GM12878 (cell line): Measurements from ENCODE around the gene NMBR. TPM values are rescaled to one million over a fixed set of nuclear protein-coding genes. Genes with fewer than 3 reads are reported as not detected.

ENCODE experiments used
- ATAC-seq: fragments of 200-7000 bp; cut with Tn5 transposase; 3 replicates; pipeline ENCODE4 v1.9.1; 2020; ENCODE audit warnings: mild to moderate bottlenecking, moderate library complexity
- Bru-seq: library from RNA; stranded (reverse); fragments of 400-500 nt; gene quantifications from one replicate; lab custom pipeline; 2021; lab: Mats Ljungman, UMichigan
- BruChase-seq, 2 experiments: library from RNA; stranded (reverse); fragments of 400-500 nt; gene quantifications; one replicate each; lab custom pipeline; 2021; lab: Mats Ljungman, UMichigan
- BruUV-seq: library from RNA; stranded (reverse); fragments of 400-500 nt; replicated peaks from 2 replicates; lab custom pipeline; 2021; lab: Mats Ljungman, UMichigan
- CTCF ChIA-PET: fragments of 300-600 bp; sonication (Branson Sonifier 250); formaldehyde crosslinking; extraction: SDS; loops from one replicate; lab custom pipeline; 2021; ENCODE audit warnings: inconsistent platforms; lab: Yijun Ruan, JAX
- POLR2A ChIA-PET: fragments of 350-600 bp; formaldehyde crosslinking; extraction: SDS; loops from one replicate; lab custom pipeline; 2021; ENCODE audit warnings: inconsistent platforms; lab: Charles Lee
- RAD21 ChIA-PET: fragments of 300-600 bp; sonication (Branson Sonifier 250); formaldehyde crosslinking; loops from one replicate; lab custom pipeline; 2023; ENCODE audit warnings: antibody characterized with exemption; ENCODE audit not compliant: unreplicated experiment; lab: Charles Lee
- SMC1A ChIA-PET: fragments of 300-600 bp; sonication (Branson Sonifier 250); formaldehyde crosslinking; loops from one replicate; lab custom pipeline; 2023; ENCODE audit not compliant: unreplicated experiment, uncharacterized antibody; lab: Charles Lee
- DNase-seq: peaks from one replicate; pipeline ENCODE4 v3.0.0-alpha.2; 2011; ENCODE audit warnings: low read depth, low spot score
- FAIRE-seq: peaks from 3 replicates; lab custom pipeline; 2011; peaks lifted over from hg19 to GRCh38; lab: Jason Lieb, UNC
- H2AFZ ChIP-seq: 2 replicates; pipeline ENCODE4 v1.6.0; 2011; ENCODE audit warnings: low read depth, low read length, control low read depth; ENCODE audit not compliant: control insufficient read depth
- H3K27ac ChIP-seq: 2 replicates; pipeline ENCODE4 v1.5.1; 2011; ENCODE audit warnings: control low read depth; ENCODE audit not compliant: control insufficient read depth, insufficient read depth
- H3K27me3 ChIP-seq, 2 experiments: replicated peaks in 1 of 2; 2 replicates each; pipeline versions ENCODE4 v1.6.0 to v1.6.1; 2011; ENCODE audit warnings: low read length in 1 of 2; ENCODE audit not compliant: control insufficient read depth in 2 of 2, insufficient read depth in 2 of 2
- H3K36me3 ChIP-seq, 2 experiments: 2 replicates each; pipeline ENCODE4 v1.5.1; 2011; ENCODE audit warnings: low read length in 1 of 2; ENCODE audit not compliant: control insufficient read depth in 2 of 2, insufficient read depth in 2 of 2
- H3K4me1 ChIP-seq: 2 replicates; pipeline ENCODE4 v1.6.1; 2011; ENCODE audit warnings: mild to moderate bottlenecking, low read length, moderate library complexity, mixed read lengths; ENCODE audit not compliant: control insufficient read depth, insufficient read depth
- H3K4me2 ChIP-seq: 2 replicates; pipeline ENCODE4 v1.6.0; 2011; ENCODE audit warnings: control low read depth; ENCODE audit not compliant: control insufficient read depth, insufficient read depth
- H3K4me3 ChIP-seq: fragments of 200-600 bp; sonication (generic); 2 replicates; pipeline ENCODE4 v1.5.1; 2016
- H3K79me2 ChIP-seq: 2 replicates; pipeline ENCODE4 v1.6.0; 2011; ENCODE audit warnings: low read length; ENCODE audit not compliant: control insufficient read depth, insufficient read depth
- H3K9ac ChIP-seq: 2 replicates; pipeline ENCODE4 v1.8.0; 2011; ENCODE audit warnings: low read length, control low read depth, mixed read lengths; ENCODE audit not compliant: control insufficient read depth, insufficient read depth
- H3K9me3 ChIP-seq: replicated peaks from 3 replicates; pipeline ENCODE4 v1.5.1; 2011; ENCODE audit warnings: mild to moderate bottlenecking, low read length; ENCODE audit not compliant: control insufficient read depth, insufficient read depth
- H4K20me1 ChIP-seq: 2 replicates; pipeline ENCODE4 v1.6.0; 2011; ENCODE audit not compliant: control insufficient read depth, insufficient read depth
- BACH1 ChIP-seq: fragments of 450-650 bp; IDR thresholded peaks from 2 replicates; pipeline ENCODE4 v1.6.1; 2017; ENCODE audit warnings: mild to moderate bottlenecking, borderline replicate concordance
- BMI1 ChIP-seq: fragments of 450-650 bp; IDR thresholded peaks from 2 replicates; pipeline ENCODE4 v1.6.1; 2016; ENCODE audit warnings: mild to moderate bottlenecking, moderate library complexity, borderline replicate concordance
- CHD4 ChIP-seq: fragments of 200-600 bp; sonication (generic); IDR thresholded peaks from 2 replicates; pipeline ENCODE4 v1.6.1; 2016; ENCODE audit warnings: mild to moderate bottlenecking
- GATAD2B ChIP-seq: fragments of 450-650 bp; conservative IDR thresholded peaks from 2 replicates; pipeline ENCODE4 v1.6.1; 2017; ENCODE audit warnings: low read depth, mild to moderate bottlenecking, moderate library complexity
- HSF1 ChIP-seq: fragments of 150-350 bp; IDR thresholded peaks from 2 replicates; pipeline ENCODE4 v1.6.1; 2014; ENCODE audit warnings: mild to moderate bottlenecking, low read depth, low read length
- LARP7 ChIP-seq: fragments of 450-650 bp; IDR thresholded peaks from 2 replicates; pipeline ENCODE4 v1.6.1; 2017; ENCODE audit warnings: mild to moderate bottlenecking
- PAX8 ChIP-seq: fragments of 450-650 bp; IDR thresholded peaks from 2 replicates; pipeline ENCODE4 v1.6.1; 2017; ENCODE audit warnings: mild to moderate bottlenecking, moderate library complexity
- PBX3 ChIP-seq: IDR thresholded peaks from 2 replicates; pipeline ENCODE4 v1.6.1; 2011; ENCODE audit warnings: mild to moderate bottlenecking, low read depth, low read length, moderate library complexity; ENCODE audit not compliant: insufficient replicate concordance
- RBBP5 ChIP-seq: fragments of 200-600 bp; sonication (generic); conservative IDR thresholded peaks from 2 replicates; pipeline ENCODE4 v1.6.1; 2016
- RUNX3 ChIP-seq: IDR thresholded peaks from 2 replicates; pipeline ENCODE4 v1.6.1; 2012; ENCODE audit warnings: low read length, inconsistent platforms
- SIX5 ChIP-seq: IDR thresholded peaks from 2 replicates; pipeline ENCODE4 v1.6.1; 2011; ENCODE audit warnings: mild to moderate bottlenecking, low read depth, low read length, moderate library complexity; ENCODE audit not compliant: severe bottlenecking
- SPI1 ChIP-seq: IDR thresholded peaks from 2 replicates; pipeline ENCODE4 v1.6.1; 2011; ENCODE audit warnings: low read depth, mild to moderate bottlenecking, low read length, moderate library complexity, borderline replicate concordance; ENCODE audit not compliant: insufficient read depth
- TCF7 ChIP-seq: IDR thresholded peaks from 2 replicates; pipeline ENCODE4 v1.6.1; 2014; ENCODE audit warnings: antibody characterized with exemption, borderline replicate concordance
- ZNF24 ChIP-seq: fragments of 450-650 bp; IDR thresholded peaks from 2 replicates; pipeline ENCODE4 v1.6.1; 2017; ENCODE audit warnings: antibody characterized with exemption, mild to moderate bottlenecking
- ZSCAN29 ChIP-seq: fragments of 450-650 bp; IDR thresholded peaks from 2 replicates; pipeline ENCODE4 v1.6.1; 2017; ENCODE audit warnings: mild to moderate bottlenecking, moderate library complexity
- WGBS: methylation state at CpG from one replicate; pipeline ENCODE4 v1.1.6; 2016; ENCODE audit warnings: low lambda C conversion rate; ENCODE audit not compliant: insufficient replicate concordance, insufficient coverage; ENCODE audit errors: missing lambda C conversion rate; 5-methylcytosine and 5-hydroxymethylcytosine counted together
- in situ Hi-C: fragments of 300-500 bp; cut with MboI; formaldehyde crosslinking; loops from 9 replicates; pipeline ENCODE4 v1.14.3; 2018; ENCODE audit warnings: mixed read lengths
- intact Hi-C: fragments of 100-400 bp; cut with micrococcal nuclease; formaldehyde crosslinking; loops from one replicate; pipeline ENCODE4 v1.14.2; 2022; ENCODE audit not compliant: unreplicated experiment
- long read RNA-seq, 2 experiments: library from polyadenylated mRNA; unstranded; transcript quantifications; one replicate each; pipeline ENCODE4 v2.0.0, GENCODE V29; 2019 to 2020
- polyA minus RNA-seq, 3 experiments: library from RNA; depleted of rRNA, polyadenylated mRNA; stranded (reverse); fragments of >200 nt; gene quantifications; 2 replicates each; pipeline ENCODE4 v1.2.3, GENCODE V29; 2011
- polyA plus RNA-seq, 11 experiments: library from polyadenylated mRNA; depleted of rRNA in 4 of 11; unstranded in 6 of 11; stranded (reverse) in 5 of 11; fragments of >200 nt; fragmentation: Nextera tagmentation in 4 of 11; fragmentation: Illumina TruSeq in 1 of 11; extraction: Ambion mirVana in 4 of 11; extraction: Trizol in 1 of 11; gene quantifications; 1 replicate in 1 of 11; 2 replicates in 10 of 11; pipeline versions ENCODE4 v1.2.1 to v1.2.3, GENCODE V29; 2011 to 2016; ENCODE audit warnings: inconsistent platforms in 2 of 11, missing spikeins in 2 of 11, low read depth in 1 of 11
- total RNA-seq, 4 experiments: library from RNA; depleted of rRNA in 3 of 4; stranded (reverse); fragments of >200 nt in 3 of 4; fragmentation: Illumina TruSeq in 1 of 4; extraction: Trizol in 1 of 4; gene quantifications; 2 replicates each; pipeline versions ENCODE4 v1.2.1 to v1.2.3, GENCODE V29; 2013 to 2021

NMBR gene
- not detected in 2 replicates for total RNA-seq (2013; cell fraction: nucleolus; rRNA removed)
- not detected in 2 replicates for total RNA-seq (2014; rRNA removed)
- not detected in 2 replicates for total RNA-seq (2014; rRNA removed; fragmentation: Illumina TruSeq; extraction: Trizol)
- total RNA-seq (2021), result not detected in 2 replicates
- polyA plus RNA-seq (2011; ENCODE audit: low read depth), result not detected
- polyA plus RNA-seq (2011; rRNA removed), result not detected in 2 replicates
- polyA plus RNA-seq (2011; cell fraction: cytosol; rRNA removed), result not detected in 2 replicates
- polyA plus RNA-seq (2011; cell fraction: nucleus; rRNA removed), result not detected in 2 replicates
- not detected in 2 replicates for polyA plus RNA-seq (2012)
- polyA plus RNA-seq (2014; fragmentation: Illumina TruSeq; extraction: Trizol), result not detected in 2 replicates
- not detected for polyA plus RNA-seq (2014; fragmentation: Nextera tagmentation; extraction: Ambion mirVana)
- polyA plus RNA-seq (2014; rRNA removed), result 0.16 TPM in 1 of 2 replicates, not detected in the other
- not detected for polyA plus RNA-seq (2016; fragmentation: Nextera tagmentation; extraction: Ambion mirVana)
- polyA minus RNA-seq (2011; rRNA and poly(A)+ RNA removed), result not detected in 2 replicates
- polyA minus RNA-seq (2011; cell fraction: cytosol; rRNA and poly(A)+ RNA removed), result not detected in 2 replicates
- not detected in 2 replicates for polyA minus RNA-seq (2011; cell fraction: nucleus; rRNA and poly(A)+ RNA removed)
- Bru-seq, nascent RNA, result percentile 10 among the genes with signal in this experiment
- BruChase-seq, experiment 1, labeled RNA remaining after a 6-hour chase, result percentile 7 among the genes with signal in this experiment
- percentile 15 among the genes with signal in this experiment for BruChase-seq, experiment 2, labeled RNA remaining after a 2-hour chase
- long read RNA-seq, experiment 1, result 0 reads
- long read RNA-seq, experiment 2, partial matches to known transcripts, result 0 of 1 reads
- long read RNA-seq, experiment 2, other reads (novel, unspliced or antisense), result 1 of 1 reads

GRCh38 chr6:142146828-142147662, at the start of gene NMBR, which contains the start of gene VTA1:
TSS of gene NMBR (minus strand) at chr6:142147122. CDS start at chr6:142088658, 58,464 bp downstream.
TSS of gene VTA1 (plus strand) at chr6:142147263. CDS start at chr6:142147288, 25 bp downstream.
- no TSS peak for BruUV-seq
- H3K4me2 ChIP-seq, result peak within 1 kb of the TSS; percentile 70
- H2AFZ ChIP-seq, result peak within 1 kb of the TSS; percentile 96
- no peaks in the 10 kb centered on the region for H3K9me3 ChIP-seq
- SMC1A ChIA-PET, result interaction anchor here (0.7 to 3.5 kb wide), 14 partner anchors 9 to 328 kb away, joined by 3 to 22 read pairs (median 4); no protein-coding TSS in a partner anchor
- DNase-seq (peak; percentile 97), ATAC-seq (peak; percentile 98), FAIRE-seq (peak; percentile 98)
- peak within 1 kb of the TSS; percentile 68 for H3K9ac ChIP-seq
- H3K4me1 ChIP-seq, result no peaks in the 10 kb centered on the region
- H4K20me1 ChIP-seq, result no peaks in the 10 kb centered on the region
- WGBS, result 2% methylated on average over 37 of the region's 38 CpGs
- RAD21 ChIA-PET, result interaction anchor here (0.8 to 3.1 kb wide), 10 partner anchors 9 to 880 kb away, joined by 3 to 16 read pairs (median 3); no protein-coding TSS in a partner anchor
- POLR2A ChIA-PET, result interaction anchor here (0.7 to 1.1 kb wide), 2 partner anchors 8 to 230 kb away, joined by 3 read pairs; no protein-coding TSS in a partner anchor
- peak within 1 kb of the TSS; percentile 59 for H3K27ac ChIP-seq
- peak within 1 kb of the TSS; percentile 97 for H3K4me3 ChIP-seq
- peaks cover 36% of the 10 kb centered on the region for H3K79me2 ChIP-seq
- intact Hi-C loops, result loop anchor here (1.0 to 5.0 kb wide), 3 partner anchors 60 to 325 kb away; no protein-coding TSS in a partner anchor
- peaks cover 0 to 6% of the 10 kb centered on the region in 2 experiments; a peak in 1 of 4 replicates for H3K36me3 ChIP-seq
- in situ Hi-C loops, result loop anchor here (5.0 kb wide), 1 partner anchor 245 kb away; no protein-coding TSS in a partner anchor
- H3K27me3 ChIP-seq, result no peaks in the 10 kb centered on the region
- CTCF ChIA-PET, result interaction anchor here (0.6 to 3.9 kb wide), 24 partner anchors 9 to 770 kb away, joined by 3 to 50 read pairs (median 3); no protein-coding TSS in a partner anchor
- TF ChIP-seq BMI1, result peak; percentile 94
- peak; percentile 97 for TF ChIP-seq RUNX3
- TF ChIP-seq SPI1, result peak; percentile 91
- TF ChIP-seq PBX3, result no peak
- peak; percentile 87 for TF ChIP-seq GATAD2B
- no peak; the same call in 1 of the 2 replicates for TF ChIP-seq LARP7
- TF ChIP-seq HSF1, result 0 out of 2 replicates have a peak, but pooled peaks have one; percentile 44
- no peak for TF ChIP-seq ZSCAN29
- TF ChIP-seq BACH1, result no peak
- TF ChIP-seq TCF7, result peak; percentile 52; the same call in 1 of the 2 replicates
- TF ChIP-seq ZNF24, result 0 out of 2 replicates have a peak, but pooled peaks have one; percentile 42
- TF ChIP-seq CHD4, result no peak
- TF ChIP-seq RBBP5, result no peak
- TF ChIP-seq PAX8, result no peak
- peak; percentile 47 for TF ChIP-seq SIX5
